ENCODE data around the gene PDSS2. TPM values are rescaled to one million over a fixed set of nuclear protein-coding genes. Genes with fewer than 3 reads are reported as not detected.
A peak's percentile ranks its signal among the peaks of the same experiment; 100 is the strongest.

The PDSS2 gene, protein sequence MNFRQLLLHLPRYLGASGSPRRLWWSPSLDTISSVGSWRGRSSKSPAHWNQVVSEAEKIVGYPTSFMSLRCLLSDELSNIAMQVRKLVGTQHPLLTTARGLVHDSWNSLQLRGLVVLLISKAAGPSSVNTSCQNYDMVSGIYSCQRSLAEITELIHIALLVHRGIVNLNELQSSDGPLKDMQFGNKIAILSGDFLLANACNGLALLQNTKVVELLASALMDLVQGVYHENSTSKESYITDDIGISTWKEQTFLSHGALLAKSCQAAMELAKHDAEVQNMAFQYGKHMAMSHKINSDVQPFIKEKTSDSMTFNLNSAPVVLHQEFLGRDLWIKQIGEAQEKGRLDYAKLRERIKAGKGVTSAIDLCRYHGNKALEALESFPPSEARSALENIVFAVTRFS
- polyA plus RNA-seq (2012; ENCODE audit: low read depth, missing spikeins), result 6.5 TPM

GRCh38 chr6:107459283-107460082 lies at the start of gene PDSS2:
TSS of gene PDSS2 (minus strand) at chr6:107459564. CDS start at chr6:107459285, 279 bp downstream.
- TF ChIP-seq POU2F2 (IDR thresholded peaks at IDR 0.05; ENCODE audit: low read depth, low read length) (peak; percentile 36; the same call in 1 of the 2 replicates), POLR2AphosphoS5 (IDR thresholded peaks at IDR 0.05; ENCODE audit: low read depth, low read length) (peak; percentile 89), TAF1 (IDR thresholded peaks at IDR 0.05; ENCODE audit: low read depth, low read length) (peak; percentile 84; the same call in 1 of the 2 replicates), POLR2A (IDR thresholded peaks at IDR 0.05; ENCODE audit: low read depth, low read length) (peak; percentile 91), SPI1 (IDR thresholded peaks at IDR 0.05; ENCODE audit: low read depth, low read length) (peak; percentile 70), PAX5 (IDR thresholded peaks at IDR 0.05; ENCODE audit: insufficient read depth, low read length, severe bottlenecking) (no peak)
- FAIRE-seq (peak; percentile 97), DNase-seq (ENCODE audit: insufficient read length, low spot score) (peak; percentile 87)

DNA sequence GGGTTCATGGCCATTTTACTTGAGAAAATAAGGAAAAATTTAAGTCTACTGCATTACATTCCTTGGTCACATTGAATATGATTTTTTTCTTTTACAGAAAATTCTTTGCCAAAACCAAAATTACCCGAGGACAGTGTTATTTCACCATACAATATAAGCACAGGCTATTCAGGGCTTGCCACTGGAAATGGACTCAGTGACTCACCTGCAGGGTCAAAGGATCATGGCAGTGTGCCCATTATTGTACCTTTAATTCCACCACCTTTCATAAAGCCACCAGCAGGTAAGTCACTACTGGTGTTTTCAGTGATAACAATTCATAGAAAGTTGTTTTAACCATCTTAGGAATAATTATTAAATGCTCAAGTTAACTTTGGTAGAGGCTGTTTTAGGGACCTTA lies 46.8 kb upstream of the PDSS2 start:
- TF ChIP-seq PAX5 (IDR thresholded peaks at IDR 0.05; ENCODE audit: insufficient read depth, low read length, severe bottlenecking) (no peak), POLR2AphosphoS5 (IDR thresholded peaks at IDR 0.05; ENCODE audit: low read depth, low read length) (no peak), TAF1 (IDR thresholded peaks at IDR 0.05; ENCODE audit: low read depth, low read length) (no peak), POLR2A (IDR thresholded peaks at IDR 0.05; ENCODE audit: low read depth, low read length) (no peak), POU2F2 (IDR thresholded peaks at IDR 0.05; ENCODE audit: low read depth, low read length) (no peak), SPI1 (IDR thresholded peaks at IDR 0.05; ENCODE audit: low read depth, low read length) (no peak)
- no peak for DNase-seq (ENCODE audit: insufficient read length, low spot score)
- FAIRE-seq, result no peak

DNA sequence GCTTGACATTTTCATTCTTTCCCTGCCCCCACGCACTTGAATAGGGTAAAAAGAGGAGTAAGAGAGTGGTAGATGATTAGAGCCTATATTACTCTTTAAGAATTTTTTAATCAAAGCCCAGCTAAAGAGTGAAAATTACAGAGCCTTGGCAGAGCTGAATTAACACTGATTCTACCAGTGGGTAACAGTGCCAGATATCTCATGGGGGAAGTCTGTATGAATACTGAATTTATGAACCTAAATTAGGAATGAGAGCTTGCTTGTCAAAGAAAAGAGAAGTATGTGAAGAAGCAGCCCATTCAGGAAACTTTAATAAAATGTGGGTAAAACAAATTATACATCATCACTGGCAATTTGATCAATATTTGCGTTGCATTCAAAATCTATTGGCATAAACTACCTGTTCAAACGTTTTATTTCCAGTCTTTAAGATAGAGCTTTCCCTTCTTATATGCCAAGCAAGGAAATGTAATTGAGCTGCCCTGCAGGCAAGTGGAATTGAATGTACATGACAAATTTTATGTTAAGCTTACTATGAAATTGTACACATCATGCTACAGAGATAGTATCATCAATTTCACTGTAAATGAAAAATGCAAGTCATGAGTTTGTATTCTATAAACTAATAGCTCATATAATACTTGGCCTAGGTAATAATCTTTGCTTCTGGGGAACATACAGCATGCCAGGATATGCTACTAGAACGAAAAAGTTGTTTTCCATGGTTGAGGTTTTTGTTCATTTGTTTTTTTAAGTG lies 45.1 kb upstream of the PDSS2 start:
- no peak for DNase-seq (ENCODE audit: insufficient read length, low spot score)
- FAIRE-seq, result no peak

DNA sequence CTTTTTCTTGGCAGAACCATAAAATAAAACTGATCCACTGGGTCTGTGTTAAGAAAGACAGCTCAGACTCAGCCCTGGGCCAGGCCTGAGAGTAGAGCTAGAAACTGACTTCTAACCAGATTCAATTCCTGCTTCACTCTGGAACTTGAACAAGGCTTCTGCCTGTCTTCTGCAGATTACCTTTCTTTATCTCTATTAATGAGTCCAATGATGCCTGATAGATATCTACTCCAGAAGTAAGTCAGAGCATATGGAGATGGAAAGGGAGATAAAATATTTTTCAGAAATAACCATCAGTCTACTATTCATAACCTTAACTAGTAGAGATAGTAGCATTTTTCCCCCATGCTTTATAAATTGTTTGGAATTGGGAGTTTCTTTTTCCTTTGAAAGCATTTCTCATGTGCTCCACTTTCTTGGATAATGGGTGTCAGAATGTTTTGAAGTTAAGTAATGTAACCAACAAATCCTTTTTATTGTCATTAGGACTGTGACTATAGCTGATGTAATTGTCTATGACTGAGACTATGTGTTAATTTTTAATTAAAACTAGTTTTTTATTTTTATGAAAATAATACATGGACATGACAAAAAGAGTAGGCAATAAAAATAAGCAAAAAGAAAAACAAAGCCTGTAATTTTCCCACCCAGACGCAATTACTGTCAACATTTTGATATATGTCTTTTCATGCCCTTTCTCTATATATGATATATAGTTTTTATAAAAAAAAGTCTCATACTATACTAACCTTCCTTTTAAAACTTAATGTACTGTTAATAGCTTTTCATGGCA lies 37.7 kb upstream of the PDSS2 start:
- DNase-seq (ENCODE audit: insufficient read length, low spot score) (no peak), FAIRE-seq (no peak)
- TF ChIP-seq TAF1 (IDR thresholded peaks at IDR 0.05; ENCODE audit: low read depth, low read length) (no peak), SPI1 (IDR thresholded peaks at IDR 0.05; ENCODE audit: low read depth, low read length) (no peak), POU2F2 (IDR thresholded peaks at IDR 0.05; ENCODE audit: low read depth, low read length) (no peak), POLR2A (IDR thresholded peaks at IDR 0.05; ENCODE audit: low read depth, low read length) (no peak), POLR2AphosphoS5 (IDR thresholded peaks at IDR 0.05; ENCODE audit: low read depth, low read length) (no peak), PAX5 (IDR thresholded peaks at IDR 0.05; ENCODE audit: insufficient read depth, low read length, severe bottlenecking) (no peak)

More for the DNA sequence above, 45.1 kb upstream of the PDSS2 start:
- TF ChIP-seq POU2F2 (IDR thresholded peaks at IDR 0.05; ENCODE audit: low read depth, low read length), result no peak
- TF ChIP-seq POLR2A (IDR thresholded peaks at IDR 0.05; ENCODE audit: low read depth, low read length), result no peak
- no peak for TF ChIP-seq SPI1 (IDR thresholded peaks at IDR 0.05; ENCODE audit: low read depth, low read length)

DNA sequence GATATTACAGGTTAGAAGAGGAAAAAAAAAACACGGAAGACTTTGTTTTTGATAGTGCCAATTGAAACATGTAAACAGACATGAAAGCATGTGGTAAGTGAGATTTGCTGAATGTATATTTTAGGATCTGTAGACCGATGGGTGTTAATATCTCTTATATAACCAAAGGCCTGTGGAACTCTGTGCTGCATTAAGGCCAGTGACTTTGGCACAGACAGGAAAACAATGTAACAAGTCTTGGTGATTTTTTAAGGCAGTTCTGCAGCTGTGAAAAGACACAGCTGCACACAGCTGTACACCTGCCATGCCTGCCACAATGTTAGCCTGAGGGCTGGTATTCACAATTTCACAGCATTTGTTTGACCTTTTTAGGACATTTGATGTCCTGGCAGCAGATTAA lies 36.6 kb upstream of the PDSS2 start:
- FAIRE-seq (no peak), DNase-seq (ENCODE audit: insufficient read length, low spot score) (no peak)
- TF ChIP-seq TAF1 (IDR thresholded peaks at IDR 0.05; ENCODE audit: low read depth, low read length) (no peak), SPI1 (IDR thresholded peaks at IDR 0.05; ENCODE audit: low read depth, low read length) (no peak), POU2F2 (IDR thresholded peaks at IDR 0.05; ENCODE audit: low read depth, low read length) (no peak), POLR2A (IDR thresholded peaks at IDR 0.05; ENCODE audit: low read depth, low read length) (no peak), PAX5 (IDR thresholded peaks at IDR 0.05; ENCODE audit: insufficient read depth, low read length, severe bottlenecking) (no peak), POLR2AphosphoS5 (IDR thresholded peaks at IDR 0.05; ENCODE audit: low read depth, low read length) (no peak)

DNA sequence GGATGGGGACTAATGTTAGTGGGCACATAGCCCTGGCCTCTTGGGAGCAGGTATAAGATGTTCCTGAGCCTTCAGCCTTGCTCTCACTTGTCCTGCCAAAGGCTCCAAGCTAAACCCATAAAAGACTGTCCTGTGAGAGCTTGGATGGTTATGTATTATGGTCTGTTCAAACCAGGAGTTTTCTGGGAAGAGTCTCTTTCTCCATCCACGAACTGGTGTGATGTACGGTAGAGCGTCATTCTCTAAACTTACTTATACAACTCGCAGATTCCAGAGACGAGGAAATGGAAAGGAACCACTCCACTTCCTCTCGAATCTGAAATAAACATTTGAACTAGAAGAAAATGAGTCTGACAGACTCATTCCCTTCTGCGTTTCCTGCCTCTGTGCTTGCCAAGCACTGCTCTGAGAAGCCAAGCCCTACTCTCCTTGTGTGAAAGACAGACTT lies 35.9 kb upstream of the PDSS2 start:
- TF ChIP-seq POLR2AphosphoS5 (IDR thresholded peaks at IDR 0.05; ENCODE audit: low read depth, low read length) (no peak), PAX5 (IDR thresholded peaks at IDR 0.05; ENCODE audit: insufficient read depth, low read length, severe bottlenecking) (no peak), POLR2A (IDR thresholded peaks at IDR 0.05; ENCODE audit: low read depth, low read length) (no peak), TAF1 (IDR thresholded peaks at IDR 0.05; ENCODE audit: low read depth, low read length) (no peak), SPI1 (IDR thresholded peaks at IDR 0.05; ENCODE audit: low read depth, low read length) (no peak), POU2F2 (IDR thresholded peaks at IDR 0.05; ENCODE audit: low read depth, low read length) (no peak)
- DNase-seq (ENCODE audit: insufficient read length, low spot score), result no peak
- FAIRE-seq, result no peak

- DNase-seq (ENCODE audit: insufficient read length, low spot score), result no peak
- FAIRE-seq, result no peak
- TF ChIP-seq PAX5 (IDR thresholded peaks at IDR 0.05; ENCODE audit: insufficient read depth, low read length, severe bottlenecking) (no peak), TAF1 (IDR thresholded peaks at IDR 0.05; ENCODE audit: low read depth, low read length) (no peak), POU2F2 (IDR thresholded peaks at IDR 0.05; ENCODE audit: low read depth, low read length) (no peak)
Observed at GRCh38 chr6:107493158-107494057, 34.0 kb upstream of the PDSS2 start.

All from GM12891 (cell line).